GM23338 (cell line): Measurements from ENCODE around the gene YBEY. TPM values are rescaled to one million over a fixed set of nuclear protein-coding genes. Genes with fewer than 3 reads are reported as not detected.
"Not testable (repeated sequence)": the region's sequence is repeated elsewhere in the genome, so short reads cannot be mapped to it uniquely, and the experiment has no call there.

Experiments
- ATAC-seq: fragments of 200-7000 bp; cut with Tn5 transposase; 3 replicates; pipeline ENCODE4 v1.9.1; 2020
- DNase-seq: peaks from one replicate; pipeline ENCODE4 v3.0.0-alpha.2; 2015; ENCODE audit warnings: low spot score
- H2AFZ ChIP-seq: fragments of 200-600 bp; sonication (generic); 2 replicates; pipeline ENCODE4 v1.8.0; 2016; ENCODE audit warnings: antibody characterized with exemption, mild to moderate bottlenecking, moderate library complexity
- H3F3A ChIP-seq: fragments of 200-600 bp; sonication (generic); replicated peaks from 2 replicates; pipeline ENCODE4 v1.8.0; 2017; ENCODE audit warnings: antibody characterized with exemption, mixed run types, low read depth
- H3K27ac ChIP-seq: fragments of 200-600 bp; sonication (generic); 2 replicates; pipeline ENCODE4 v1.6.1; 2016; ENCODE audit warnings: low read depth
- H3K27me3 ChIP-seq: fragments of 200-600 bp; sonication (generic); 2 replicates; pipeline ENCODE4 v1.8.0; 2016; ENCODE audit warnings: mild to moderate bottlenecking, mixed run types, moderate library complexity; ENCODE audit not compliant: insufficient read depth
- H3K36me3 ChIP-seq: fragments of 200-600 bp; sonication (generic); 2 replicates; pipeline ENCODE4 v1.8.0; 2016; ENCODE audit warnings: mild to moderate bottlenecking; ENCODE audit not compliant: insufficient read depth
- H3K4me1 ChIP-seq: fragments of 200-600 bp; sonication (generic); 2 replicates; pipeline ENCODE4 v1.8.0; 2016; ENCODE audit warnings: mild to moderate bottlenecking, moderate library complexity; ENCODE audit not compliant: insufficient read depth
- H3K4me2 ChIP-seq: fragments of 200-600 bp; sonication (generic); 2 replicates; pipeline ENCODE4 v1.7.1; 2017; ENCODE audit warnings: mixed run types
- H3K4me3 ChIP-seq: fragments of 200-600 bp; sonication (generic); 2 replicates; pipeline ENCODE4 v1.6.1; 2016; ENCODE audit warnings: mixed run types
- H3K79me2 ChIP-seq: fragments of 200-600 bp; sonication (generic); replicated peaks from 2 replicates; pipeline ENCODE4 v1.8.0; 2017; ENCODE audit warnings: mild to moderate bottlenecking; ENCODE audit not compliant: insufficient read depth
- H3K9me2 ChIP-seq: fragments of 200-600 bp; sonication (generic); 2 replicates; pipeline ENCODE4 v1.8.0; 2017; ENCODE audit not compliant: insufficient read depth
- H4K20me1 ChIP-seq: fragments of 200-600 bp; sonication (generic); replicated peaks from 2 replicates; pipeline ENCODE4 v1.8.0; 2017; ENCODE audit warnings: mild to moderate bottlenecking; ENCODE audit not compliant: insufficient read depth
- H3K27ac Mint-ChIP-seq: 2 replicates; pipeline ENCODE4 v1.8.0; 2020; ENCODE audit warnings: inconsistent platforms, mild to moderate bottlenecking, moderate library complexity, mixed read lengths
- H3K27me3 Mint-ChIP-seq: 3 replicates; pipeline ENCODE4 v1.8.0; 2022; ENCODE audit warnings: low read depth, mild to moderate bottlenecking, moderate library complexity, mixed read lengths, inconsistent platforms; ENCODE audit not compliant: insufficient read depth, poor library complexity
- H3K36me3 Mint-ChIP-seq: 3 replicates; pipeline ENCODE4 v1.8.0; 2021; ENCODE audit warnings: low read depth, mild to moderate bottlenecking, inconsistent platforms, moderate library complexity, mixed read lengths
- H3K4me1 Mint-ChIP-seq: 3 replicates; pipeline ENCODE4 v1.8.0; 2020; ENCODE audit warnings: mild to moderate bottlenecking, inconsistent platforms, mixed read lengths
- H3K4me3 Mint-ChIP-seq: 3 replicates; pipeline ENCODE4 v1.8.0; 2021; ENCODE audit warnings: moderate library complexity, mild to moderate bottlenecking, inconsistent platforms, mixed read lengths
- H3K9me3 Mint-ChIP-seq: 3 replicates; pipeline ENCODE4 v1.8.0; 2020; ENCODE audit warnings: moderate library complexity, mild to moderate bottlenecking, inconsistent platforms, mixed read lengths
- EZH2 ChIP-seq: fragments of 200-600 bp; sonication (generic); IDR thresholded peaks from one replicate; pipeline ENCODE4 v1.8.0; 2017; ENCODE audit warnings: antibody characterized with exemption, mild to moderate bottlenecking, low read depth; ENCODE audit not compliant: unreplicated experiment
- EZH2phosphoT487 ChIP-seq: fragments of 200-600 bp; sonication (generic); IDR thresholded peaks from one replicate; pipeline ENCODE4 v1.8.1; 2018; ENCODE audit warnings: antibody characterized with exemption; ENCODE audit not compliant: unreplicated experiment
- ZNF462 ChIP-seq: fragments of 250-450 bp; sonication (Bioruptor Pico); IDR thresholded peaks from 2 replicates; pipeline ENCODE4 v1.5.0; 2020; ENCODE audit warnings: mild to moderate bottlenecking, moderate library complexity
- polyA plus RNA-seq: library from polyadenylated mRNA; unstranded; fragments of >200 nt; fragmentation: Nextera tagmentation; extraction: Ambion mirVana; gene quantifications from 2 replicates; pipeline ENCODE4 v1.2.1, GENCODE V29; 2016
- total RNA-seq: library from RNA; depleted of rRNA; stranded (reverse); fragments of >200 nt; shearing (Covaris generic); gene quantifications from 2 replicates; pipeline ENCODE4 v1.2.3, GENCODE V29; 2014
- TF ChIP-seq, protein P1 (sequence below), 2 experiments: fragments of 200-600 bp in 1 of 2; sonication (generic) in 1 of 2; conservative IDR thresholded peaks; 2 replicates each; pipeline versions ENCODE4 v1.5.1 to v1.6.1; 2016 to 2017; ENCODE audit warnings: antibody characterized with exemption in 2 of 2, low read depth in 2 of 2, mild to moderate bottlenecking in 2 of 2, moderate library complexity in 1 of 2

The YBEY gene
- total and polyA plus RNA-seq, 2 experiments from 2014 or later = 28.1 to 31.8 TPM

GRCh38 chr21:46308431-46308830 lies 22.3 kb downstream of the YBEY start (continued):
- TF ChIP-seq ZNF462 (CRISPR knock-in tag) = no peak
- TF ChIP-seq, protein P1, sequence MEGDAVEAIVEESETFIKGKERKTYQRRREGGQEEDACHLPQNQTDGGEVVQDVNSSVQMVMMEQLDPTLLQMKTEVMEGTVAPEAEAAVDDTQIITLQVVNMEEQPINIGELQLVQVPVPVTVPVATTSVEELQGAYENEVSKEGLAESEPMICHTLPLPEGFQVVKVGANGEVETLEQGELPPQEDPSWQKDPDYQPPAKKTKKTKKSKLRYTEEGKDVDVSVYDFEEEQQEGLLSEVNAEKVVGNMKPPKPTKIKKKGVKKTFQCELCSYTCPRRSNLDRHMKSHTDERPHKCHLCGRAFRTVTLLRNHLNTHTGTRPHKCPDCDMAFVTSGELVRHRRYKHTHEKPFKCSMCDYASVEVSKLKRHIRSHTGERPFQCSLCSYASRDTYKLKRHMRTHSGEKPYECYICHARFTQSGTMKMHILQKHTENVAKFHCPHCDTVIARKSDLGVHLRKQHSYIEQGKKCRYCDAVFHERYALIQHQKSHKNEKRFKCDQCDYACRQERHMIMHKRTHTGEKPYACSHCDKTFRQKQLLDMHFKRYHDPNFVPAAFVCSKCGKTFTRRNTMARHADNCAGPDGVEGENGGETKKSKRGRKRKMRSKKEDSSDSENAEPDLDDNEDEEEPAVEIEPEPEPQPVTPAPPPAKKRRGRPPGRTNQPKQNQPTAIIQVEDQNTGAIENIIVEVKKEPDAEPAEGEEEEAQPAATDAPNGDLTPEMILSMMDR (conservative IDR thresholded peaks at IDR 0.05; ENCODE audit: low read depth in 2 of 2) = no peak
- TF ChIP-seq EZH2 = no peak
- no peak for TF ChIP-seq EZH2phosphoT487

- not testable (repeated sequence) for H3K4me1 Mint-ChIP-seq, H3K27me3 Mint-ChIP-seq, DNase-seq, H3K4me2 ChIP-seq, ATAC-seq, H3K4me1 ChIP-seq, H4K20me1 ChIP-seq, H3K4me3 Mint-ChIP-seq, H3K79me2 ChIP-seq, H3K27ac ChIP-seq, H3K27ac Mint-ChIP-seq, H2AFZ ChIP-seq, H3K4me3 ChIP-seq, H3K9me3 Mint-ChIP-seq, H3K9me2 ChIP-seq, H3F3A ChIP-seq, H3K27me3 ChIP-seq
- peaks cover 21% of the 10 kb centered on the region for H3K36me3 ChIP-seq
- peaks cover 51% of the 10 kb centered on the region for H3K36me3 Mint-ChIP-seq
These were observed 24.1 kb downstream of the YBEY start for GRCh38 chr21:46310260-46310659.
